Loucy (cell line): ENCODE results near the gene NRXN3.

Experiments used
- EZH2phosphoT487 ChIP-seq: fragments of 200-600 bp; IDR thresholded peaks from 2 replicates; pipeline ENCODE4 v1.6.1; 2018; ENCODE audit warnings: antibody characterized with exemption, mild to moderate bottlenecking, moderate library complexity, borderline replicate concordance
- TF ChIP-seq, protein P1 (sequence below): fragments of 200-600 bp; sonication (generic); conservative IDR thresholded peaks from 2 replicates; pipeline ENCODE4 v1.5.1; 2014; ENCODE audit warnings: mild to moderate bottlenecking, antibody characterized with exemption, low read length

DNA sequence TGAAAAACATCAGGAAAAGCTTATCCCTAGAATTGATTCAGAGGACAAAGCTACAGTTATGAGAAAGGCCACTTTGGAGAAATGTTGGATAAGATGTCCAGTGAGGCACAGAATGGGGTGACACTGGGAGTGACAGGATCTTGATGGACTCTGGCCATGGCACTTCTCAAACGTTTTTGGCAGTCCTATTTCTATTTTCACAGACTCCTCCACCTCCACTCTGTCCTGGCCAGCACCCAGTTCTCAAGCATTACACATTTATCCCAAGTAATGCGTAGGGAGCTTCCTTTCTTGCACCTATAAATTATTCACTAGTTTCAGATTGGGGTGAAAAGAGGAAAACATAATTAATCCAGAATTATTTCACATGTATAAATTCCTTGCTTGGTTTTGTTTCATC is 727.3 kb downstream of the NRXN3 start:
- TF ChIP-seq, protein P1, sequence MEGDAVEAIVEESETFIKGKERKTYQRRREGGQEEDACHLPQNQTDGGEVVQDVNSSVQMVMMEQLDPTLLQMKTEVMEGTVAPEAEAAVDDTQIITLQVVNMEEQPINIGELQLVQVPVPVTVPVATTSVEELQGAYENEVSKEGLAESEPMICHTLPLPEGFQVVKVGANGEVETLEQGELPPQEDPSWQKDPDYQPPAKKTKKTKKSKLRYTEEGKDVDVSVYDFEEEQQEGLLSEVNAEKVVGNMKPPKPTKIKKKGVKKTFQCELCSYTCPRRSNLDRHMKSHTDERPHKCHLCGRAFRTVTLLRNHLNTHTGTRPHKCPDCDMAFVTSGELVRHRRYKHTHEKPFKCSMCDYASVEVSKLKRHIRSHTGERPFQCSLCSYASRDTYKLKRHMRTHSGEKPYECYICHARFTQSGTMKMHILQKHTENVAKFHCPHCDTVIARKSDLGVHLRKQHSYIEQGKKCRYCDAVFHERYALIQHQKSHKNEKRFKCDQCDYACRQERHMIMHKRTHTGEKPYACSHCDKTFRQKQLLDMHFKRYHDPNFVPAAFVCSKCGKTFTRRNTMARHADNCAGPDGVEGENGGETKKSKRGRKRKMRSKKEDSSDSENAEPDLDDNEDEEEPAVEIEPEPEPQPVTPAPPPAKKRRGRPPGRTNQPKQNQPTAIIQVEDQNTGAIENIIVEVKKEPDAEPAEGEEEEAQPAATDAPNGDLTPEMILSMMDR: no peak
- TF ChIP-seq EZH2phosphoT487: no peak
